ENCODE data around the gene LRRC10B. TPM values are rescaled to one million over a fixed set of nuclear protein-coding genes. Genes with fewer than 3 reads are reported as not detected.

Gene LRRC10B
- total and polyA plus RNA-seq, 2 of the 8 experiments (the other 6 are each of a cell fraction or from before 2014, with no cell fraction given), result 0.47 to 0.71 TPM

GRCh38 chr11:61528114-61528513 lies 19.6 kb downstream of the LRRC10B start (continued):
- TF ChIP-seq CHD7 (IDR thresholded peaks at IDR 0.05; ENCODE audit: insufficient replicate concordance, low read length) (no peak), USF2 (IDR thresholded peaks at IDR 0.05; ENCODE audit: low read length) (no peak)
